HepG2 (cell line): ENCODE data around the gene PA2G4. TPM values are rescaled to one million over a fixed set of nuclear protein-coding genes. Genes with fewer than 3 reads are reported as not detected.

Experiments
- ARID4A ChIP-seq: sonication (generic); formaldehyde crosslinking; IDR thresholded peaks from 2 replicates; pipeline ENCODE4 v1.5.0; 2020; ENCODE audit warnings: mild to moderate bottlenecking, missing genetic modification reagents, borderline replicate concordance
- ASH2L ChIP-seq: fragments of 300-600, 200-600 bp; sonication (generic); IDR thresholded peaks from 2 replicates; pipeline ENCODE4 v1.7.0; 2017; ENCODE audit warnings: low read depth, mild to moderate bottlenecking, moderate library complexity, mixed read lengths, low read length; ENCODE audit not compliant: insufficient read length
- ATF4 ChIP-seq, 2 experiments: fragments of 450-650 bp in 1 of 2; sonication (generic) in 1 of 2; formaldehyde crosslinking; IDR thresholded peaks; 2 replicates each; pipeline versions ENCODE4 v1.5.0 to v1.8.0; 2020 to 2022; ENCODE audit warnings: mild to moderate bottlenecking in 1 of 2, missing genetic modification reagents in 1 of 2
- DNMT1 ChIP-seq: sonication (generic); formaldehyde crosslinking; IDR thresholded peaks from 2 replicates; pipeline ENCODE4 v1.5.1; 2020; ENCODE audit warnings: mild to moderate bottlenecking, missing genetic modification reagents
- FOXJ3 ChIP-seq: sonication (generic); formaldehyde crosslinking; IDR thresholded peaks from 2 replicates; pipeline ENCODE4 v1.4.0; 2020; ENCODE audit warnings: missing genetic modification reagents, mild to moderate bottlenecking, borderline replicate concordance
- IKZF5 ChIP-seq: IDR thresholded peaks from 2 replicates; pipeline ENCODE4 v1.6.1; 2018; ENCODE audit warnings: missing genetic modification reagents, mild to moderate bottlenecking, missing compliant biosample characterization
- ISX ChIP-seq: sonication (generic); formaldehyde crosslinking; conservative IDR thresholded peaks from 2 replicates; pipeline ENCODE4 v1.5.0; 2020; ENCODE audit warnings: missing genetic modification reagents
- MIXL1 ChIP-seq: IDR thresholded peaks from 2 replicates; pipeline ENCODE4 v1.6.1; 2016
- SMC3 ChIP-seq: IDR thresholded peaks from 2 replicates; pipeline ENCODE4 v1.6.1; 2011; ENCODE audit warnings: low read length, improper control_type of control experiment
- SOX13 ChIP-seq, 3 experiments: fragments of 450-650 bp in 1 of 3; sonication (generic) in 1 of 3; formaldehyde crosslinking in 1 of 3; IDR thresholded peaks in 2 of 3; conservative IDR thresholded peaks in 1 of 3; 2 replicates each; pipeline versions ENCODE4 v1.5.0 to v1.6.1; 2016 to 2020; ENCODE audit warnings: antibody characterized with exemption in 1 of 3, mild to moderate bottlenecking in 1 of 3, missing compliant biosample characterization in 1 of 3, missing genetic modification reagents in 1 of 3, moderate library complexity in 1 of 3
- TFDP1 ChIP-seq: IDR thresholded peaks from 2 replicates; pipeline ENCODE4 v1.6.1; 2016; ENCODE audit warnings: missing compliant biosample characterization, missing genetic modification reagents, borderline replicate concordance
- TFDP2 ChIP-seq: sonication (generic); formaldehyde crosslinking; IDR thresholded peaks from 2 replicates; pipeline ENCODE4 v1.4.0; 2020; ENCODE audit warnings: missing genetic modification reagents
- ZMYM4 ChIP-seq: sonication (generic); formaldehyde crosslinking; IDR thresholded peaks from 2 replicates; pipeline ENCODE4 v1.8.1; 2023; ENCODE audit warnings: mild to moderate bottlenecking, missing genetic modification reagents
- ZNF503 ChIP-seq: sonication (generic); formaldehyde crosslinking; IDR thresholded peaks from 2 replicates; pipeline ENCODE4 v1.4.0; 2020; ENCODE audit warnings: missing genetic modification reagents
- ZNF749 ChIP-seq: sonication (generic); formaldehyde crosslinking; IDR thresholded peaks from 2 replicates; pipeline ENCODE4 v1.8.0; 2022; ENCODE audit warnings: mild to moderate bottlenecking, missing genetic modification reagents, moderate library complexity, borderline replicate concordance
- polyA plus RNA-seq, 8 experiments: library from polyadenylated mRNA; depleted of rRNA in 3 of 8; stranded (reverse) in 7 of 8; unstranded in 1 of 8; fragments of >200 nt; fragmentation: Illumina TruSeq in 4 of 8; extraction: Trizol in 4 of 8; gene quantifications; 2 replicates each; pipeline versions ENCODE4 v1.2.1 to v1.2.3, GENCODE V29; 2011 to 2016; ENCODE audit warnings: low read depth in 4 of 8, missing spikeins in 1 of 8, mixed read lengths in 1 of 8; ENCODE audit not compliant: insufficient read depth in 1 of 8
- total RNA-seq, 5 experiments: library from RNA; depleted of rRNA; stranded (reverse); fragments of >200 nt; fragmentation: Illumina TruSeq; extraction: Trizol; gene quantifications; 2 replicates each; pipeline ENCODE4 v1.2.3, GENCODE V29; 2016; ENCODE audit warnings: low read depth in 1 of 5

Gene PA2G4
- total and polyA plus RNA-seq, 2 of the 13 experiments (the other 11 are each of a cell fraction or from before 2014, with no cell fraction given): 147 to 240 TPM

GRCh38 chr12:56157201-56158028, 53.1 kb downstream of the PA2G4 start (continued):
- TF ChIP-seq ARID4A: peak; percentile 25; the same call in 1 of the 2 replicates
- peak; percentile 34; the same call in 1 of the 2 replicates for TF ChIP-seq ZNF749 (CRISPR knock-in tag)
- TF ChIP-seq ISX (CRISPR knock-in tag): no peak
- TF ChIP-seq DNMT1 (CRISPR knock-in tag): no peak
- 0 out of 2 replicates have a peak, but pooled peaks have one; percentile 29 for TF ChIP-seq TFDP1
- TF ChIP-seq MIXL1: no peak
- TF ChIP-seq TFDP2 (CRISPR knock-in tag): peak; percentile 51; the same call in 1 of the 2 replicates
- no peak for TF ChIP-seq FOXJ3
- 0 out of 4 replicates have a peak, but pooled peaks of 1 of the 2 experiments have one; percentile 1 for TF ChIP-seq ATF4 (CRISPR knock-in tag; IDR thresholded peaks at IDR 0.05)
- peak; percentile 44 for TF ChIP-seq SMC3
- peak; percentile 53 for TF ChIP-seq ZMYM4 (CRISPR knock-in tag)
- TF ChIP-seq SOX13 (IDR thresholded peaks at IDR 0.05): no peak
- peak in 1 of 2 experiments; percentile 73; a peak in 2 of 4 replicates for TF ChIP-seq SOX13 (CRISPR knock-in tag; conservative IDR thresholded peaks at IDR 0.05 in 1 of 2, IDR thresholded peaks at IDR 0.05 in 1 of 2)
- TF ChIP-seq ASH2L: peak; percentile 38
- no peak for TF ChIP-seq IKZF5 (CRISPR knock-in tag)
- TF ChIP-seq ZNF503 (CRISPR knock-in tag): 0 out of 2 replicates have a peak, but pooled peaks have one; percentile 34
